ENCODE data around the gene C1orf174. TPM values are rescaled to one million over a fixed set of nuclear protein-coding genes. Genes with fewer than 3 reads are reported as not detected.

Gene C1orf174
- polyA plus RNA-seq, 1 donor from 2014 or later, result 28.2 TPM

DNA sequence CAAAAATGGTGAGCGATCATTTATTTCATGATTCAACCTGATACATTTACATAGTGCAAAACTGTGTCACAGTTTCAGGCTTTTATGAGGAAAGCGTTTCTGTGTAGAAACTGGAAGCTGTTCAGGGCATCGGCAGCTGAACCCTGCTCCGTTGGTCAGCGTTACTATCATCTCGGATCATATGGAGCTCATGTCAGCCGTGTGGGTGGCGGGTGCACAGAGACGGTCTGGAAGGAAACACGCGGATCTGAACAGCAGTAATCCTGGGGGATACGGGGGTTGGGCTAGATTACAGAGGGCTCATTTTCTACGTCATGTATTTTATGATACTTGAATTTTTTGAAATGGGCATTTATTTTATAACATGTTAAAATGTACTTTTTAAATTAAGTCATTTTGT, 15.1 kb downstream of the C1orf174 start:
- TF ChIP-seq RAD21 (conservative IDR thresholded peaks at IDR 0.05), result no peak
- TF ChIP-seq EP300 (conservative IDR thresholded peaks at IDR 0.05; ENCODE audit: poor library complexity, severe bottlenecking), result no peak
- no peak for TF ChIP-seq EZH2 (IDR thresholded peaks at IDR 0.05; ENCODE audit: borderline replicate concordance, insufficient read depth, low read length, poor library complexity, severe bottlenecking)
- no peak for TF ChIP-seq POLR2AphosphoS5 (IDR thresholded peaks at IDR 0.05)
- TF ChIP-seq REST (IDR thresholded peaks at IDR 0.05; ENCODE audit: borderline replicate concordance), result no peak
- TF ChIP-seq SMC3 (conservative IDR thresholded peaks at IDR 0.05; ENCODE audit: poor library complexity), result no peak
- no peak for TF ChIP-seq TAF1 (IDR thresholded peaks at IDR 0.05; ENCODE audit: low read depth)
- no peak for TF ChIP-seq CTCF (IDR thresholded peaks at IDR 0.05; ENCODE audit: poor library complexity, severe bottlenecking)
- TF ChIP-seq MXI1 (conservative IDR thresholded peaks at IDR 0.05; ENCODE audit: poor library complexity, severe bottlenecking), result no peak
- no peaks in the 10 kb centered on the region for H4K20me1 ChIP-seq (ENCODE audit: insufficient read depth)
- no peaks in the 10 kb centered on the region for H3F3A ChIP-seq (ENCODE audit: insufficient read depth, low read length, poor library complexity, severe bottlenecking)
- H3K27me3 ChIP-seq (ENCODE audit: insufficient read depth, low read depth, low read length), result no peaks in the 10 kb centered on the region
- no peak overlapping the region for H3K27ac ChIP-seq (ENCODE audit: low read length)
- H2AFZ ChIP-seq (ENCODE audit: low read depth, low read length), result no peak overlapping the region
- no peaks in the 10 kb centered on the region for H3K9me2 ChIP-seq (ENCODE audit: insufficient read depth, low read length)
- no peaks in the 10 kb centered on the region for H3K79me2 ChIP-seq (replicated peaks; ENCODE audit: insufficient read depth, low read length)
- H3K9ac ChIP-seq (ENCODE audit: low read length), result no peak overlapping the region
- H3K4me2 ChIP-seq (ENCODE audit: low read length), result no peak overlapping the region
- no peak overlapping the region for H3K4me3 ChIP-seq (ENCODE audit: low read length)
- peaks cover 2% of the 10 kb centered on the region for H3K36me3 ChIP-seq (ENCODE audit: insufficient read depth, low read length)
- H3K9me3 ChIP-seq (ENCODE audit: low read length), result no peaks in the 10 kb centered on the region

DNA sequence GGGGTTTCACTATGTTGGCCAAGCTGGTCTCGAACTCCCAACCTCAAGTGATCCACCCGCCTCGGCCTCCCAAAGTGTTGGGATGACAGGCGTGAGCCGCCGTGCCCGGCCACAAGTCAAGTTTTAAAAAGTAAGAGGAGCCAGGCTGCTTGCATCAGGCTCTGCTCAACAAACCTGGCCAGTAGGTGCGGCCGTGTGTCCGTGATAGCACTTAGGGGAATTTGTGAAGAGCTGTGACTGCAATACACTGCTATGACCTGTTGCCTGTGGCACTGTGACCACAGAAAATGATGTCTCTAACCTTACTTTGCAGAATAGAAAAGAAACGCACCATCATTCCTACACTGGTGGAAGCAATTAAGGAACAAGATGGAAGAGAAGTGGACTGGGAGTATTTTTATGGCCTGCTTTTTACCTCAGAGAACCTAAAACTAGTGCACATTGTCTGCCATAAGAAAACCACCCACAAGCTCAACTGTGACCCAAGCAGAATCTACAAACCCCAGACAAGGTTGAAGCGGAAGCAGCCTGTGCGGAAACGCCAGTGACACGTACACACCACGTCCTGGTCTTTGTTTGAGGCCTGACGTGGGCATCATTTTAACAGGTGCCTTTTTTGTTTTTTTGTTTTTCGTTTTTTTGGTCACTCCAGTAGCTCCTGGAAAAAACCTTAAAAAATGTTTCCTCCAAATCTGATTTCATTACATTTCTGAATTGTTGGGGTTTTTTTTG, 16.7 kb downstream of the C1orf174 start:
- Histone ChIP-seq H3K4me2 (ENCODE audit: low read length) (no peak overlapping the region), H3K36me3 (ENCODE audit: insufficient read depth, low read length) (peaks cover 5% of the 10 kb centered on the region), H3F3A (ENCODE audit: insufficient read depth, low read length, poor library complexity, severe bottlenecking) (no peaks in the 10 kb centered on the region), H3K79me2 (replicated peaks; ENCODE audit: insufficient read depth, low read length) (no peaks in the 10 kb centered on the region), H3K9me2 (ENCODE audit: insufficient read depth, low read length) (no peaks in the 10 kb centered on the region), H3K27ac (ENCODE audit: low read length) (no peak overlapping the region), H3K9me3 (ENCODE audit: low read length) (no peaks in the 10 kb centered on the region), H2AFZ (ENCODE audit: low read depth, low read length) (no peak overlapping the region), H3K9ac (ENCODE audit: low read length) (no peak overlapping the region), H3K27me3 (ENCODE audit: insufficient read depth, low read depth, low read length) (no peaks in the 10 kb centered on the region), H4K20me1 (ENCODE audit: insufficient read depth) (no peaks in the 10 kb centered on the region), H3K4me3 (ENCODE audit: low read length) (no peak overlapping the region)
- TF ChIP-seq CTCF (IDR thresholded peaks at IDR 0.05; ENCODE audit: poor library complexity, severe bottlenecking), result no peak
- TF ChIP-seq MXI1 (conservative IDR thresholded peaks at IDR 0.05; ENCODE audit: poor library complexity, severe bottlenecking), result no peak
- no peak for TF ChIP-seq POLR2AphosphoS5 (IDR thresholded peaks at IDR 0.05)
- no peak for TF ChIP-seq REST (IDR thresholded peaks at IDR 0.05; ENCODE audit: borderline replicate concordance)
- TF ChIP-seq EZH2 (IDR thresholded peaks at IDR 0.05; ENCODE audit: borderline replicate concordance, insufficient read depth, low read length, poor library complexity, severe bottlenecking), result no peak
- TF ChIP-seq EP300 (conservative IDR thresholded peaks at IDR 0.05; ENCODE audit: poor library complexity, severe bottlenecking), result no peak
- no peak for TF ChIP-seq TAF1 (IDR thresholded peaks at IDR 0.05; ENCODE audit: low read depth)
- TF ChIP-seq RAD21 (conservative IDR thresholded peaks at IDR 0.05), result no peak
- TF ChIP-seq SMC3 (conservative IDR thresholded peaks at IDR 0.05; ENCODE audit: poor library complexity), result no peak

All from neural cell (in vitro differentiated cells).